Lower leg skin (tissue), 4 donors: ENCODE measurements around the gene LILRB2. TPM values are rescaled to one million over a fixed set of nuclear protein-coding genes. Genes with fewer than 3 reads are reported as not detected.
A peak's percentile ranks its signal among the peaks of the same experiment; 100 is the strongest.

Source experiments
- DNase-seq, 2 donors: peaks; one replicate each; pipeline ENCODE4 v3.0.0-alpha.2; 2019; ENCODE audit warnings: low spot score in 2 of 2
- H3K4me3 ChIP-seq: fragments of 200-600 bp; sonication (generic); 2 replicates; pipeline ENCODE4 v1.5.1; 2017; ENCODE audit warnings: mild to moderate bottlenecking, low read depth; ENCODE audit not compliant: poor library complexity, severe bottlenecking
- CTCF ChIP-seq, 3 donors: fragments of 450-650 bp; IDR thresholded peaks; one replicate each; pipeline ENCODE4 v1.5.1; 2016; ENCODE audit warnings: antibody characterized with exemption in 3 of 3, mild to moderate bottlenecking in 3 of 3, moderate library complexity in 2 of 3
- POLR2A ChIP-seq, 2 donors: fragments of 450-650 bp; IDR thresholded peaks; one replicate each; pipeline ENCODE4 v1.6.1; 2016 to 2017; ENCODE audit warnings: antibody characterized with exemption in 2 of 2, mild to moderate bottlenecking in 1 of 2, moderate library complexity in 1 of 2
- WGBS, 2 donors: methylation state at CpG; one replicate each; pipeline ENCODE4 v1.1.5; 2018; 5-methylcytosine and 5-hydroxymethylcytosine counted together
- intact Hi-C: fragments of 100-400 bp; cut with DNase I; formaldehyde crosslinking; loops from one replicate; pipeline ENCODE4 v1.15.0; 2023; ENCODE audit warnings: low total_unique reads
- total RNA-seq, 4 donors: library from RNA; depleted of rRNA; stranded (reverse); fragments of >200 nt; gene quantifications; one replicate each; pipeline ENCODE4 v1.1.0, GENCODE V29; 2016

The LILRB2 gene
- total RNA-seq, 4 donors from 2014 or later: 0.78 to 1.6 (median 1.1) TPM

GRCh38 chr19:54319892-54320670 is 39.2 kb upstream of the LILRB2 start:
- H3K4me3 ChIP-seq: no peak overlapping the region
- DNase-seq: peak in 1 of 2 donors; percentile 66
- no peak for TF ChIP-seq CTCF (IDR thresholded peaks at IDR 0.05)
- TF ChIP-seq POLR2A (IDR thresholded peaks at IDR 0.05): no peak
- intact Hi-C loops: no loop called here
- 80% methylated on average over 14 of the region's 14 CpGs for WGBS, 2 donors

- no peak for TF ChIP-seq CTCF (IDR thresholded peaks at IDR 0.05)
- WGBS, 2 donors: 77 to 78% methylated on average over 7 of the region's 7 CpGs
- peak in 1 of 2 donors; percentile 43 for DNase-seq
- H3K4me3 ChIP-seq: no peak overlapping the region
- intact Hi-C loops: no loop called here
These were observed 38.1 kb upstream of the LILRB2 start for GRCh38 chr19:54319049-54319448.

- no peak overlapping the region for H3K4me3 ChIP-seq
- TF ChIP-seq POLR2A (IDR thresholded peaks at IDR 0.05): no peak
- TF ChIP-seq CTCF (IDR thresholded peaks at IDR 0.05): no peak
- intact Hi-C loops: no loop called here
- 88 to 95% methylated on average over 9 of the region's 9 CpGs for WGBS, 2 donors
- peak in 1 of 2 donors; percentile 75 for DNase-seq
These were observed 37.0 kb upstream of the LILRB2 start for GRCh38 chr19:54317965-54318240.

- TF ChIP-seq POLR2A (IDR thresholded peaks at IDR 0.05) (no peak), CTCF (IDR thresholded peaks at IDR 0.05) (no peak)
- 78 to 80% methylated on average over 29 of the region's 29 CpGs for WGBS, 2 donors
- intact Hi-C loops: no loop called here
- peak in 1 of 2 donors; percentile 60 for DNase-seq
- no peak overlapping the region for H3K4me3 ChIP-seq
These were observed 36.4 kb upstream of the LILRB2 start for GRCh38 chr19:54317108-54317964.

GRCh38 chr19:54316746-54317107 is 35.8 kb upstream of the LILRB2 start:
- peak in 1 of 2 donors; percentile 60 for DNase-seq
- TF ChIP-seq POLR2A (IDR thresholded peaks at IDR 0.05) (no peak), CTCF (IDR thresholded peaks at IDR 0.05) (no peak)
- no peak overlapping the region for H3K4me3 ChIP-seq
- 45 to 47% methylated on average over 11 of the region's 11 CpGs for WGBS, 2 donors
- intact Hi-C loops: no loop called here
